Heart left ventricle (tissue), 16 donors: ENCODE results near the gene MAST3. TPM values are rescaled to one million over a fixed set of nuclear protein-coding genes. Genes with fewer than 3 reads are reported as not detected.

Experiments used
- ATAC-seq, 4 donors: fragments of 200-7000 bp; cut with Tn5 transposase; one replicate each; pipeline ENCODE4 v1.9.1; 2020 to 2022; ENCODE audit warnings: moderate library complexity in 4 of 4, mild to moderate bottlenecking in 3 of 4, moderate number of reproducible peaks in 1 of 4
- DNase-seq, 5 donors: peaks; one replicate each; pipeline ENCODE4 v3.0.0-alpha.2; 2020
- H3K27ac ChIP-seq, 12 donors: fragments of 200-600 bp; sonication (generic) in 4 of 12; one replicate each; pipeline versions ENCODE4 v1.5.0 to v1.8.0; 2016 to 2022; ENCODE audit warnings: mild to moderate bottlenecking in 2 of 12
- H3K27me3 ChIP-seq, 9 donors: fragments of 200-600 bp; sonication (generic) in 2 of 9; one replicate each; pipeline versions ENCODE4 v1.5.1 to v1.8.0; 2016 to 2022; ENCODE audit warnings: mild to moderate bottlenecking in 3 of 9
- H3K36me3 ChIP-seq, 9 donors: fragments of 200-600 bp; sonication (generic) in 2 of 9; one replicate each; pipeline versions ENCODE4 v1.5.0 to v1.8.0; 2018 to 2022; ENCODE audit warnings: mild to moderate bottlenecking in 2 of 9
- H3K4me1 ChIP-seq, 12 donors: fragments of 200-600 bp; sonication (generic) in 4 of 12; one replicate each; pipeline versions ENCODE4 v1.5.0 to v1.8.0; 2016 to 2022; ENCODE audit warnings: mild to moderate bottlenecking in 3 of 12
- H3K4me3 ChIP-seq, 12 donors: fragments of 200-600 bp; sonication (generic) in 4 of 12; one replicate each; pipeline versions ENCODE4 v1.5.0 to v1.8.0; 2017 to 2022; ENCODE audit warnings: mild to moderate bottlenecking in 9 of 12, moderate library complexity in 4 of 12
- H3K9me3 ChIP-seq, 12 donors: fragments of 200-600 bp; sonication (generic) in 4 of 12; one replicate each; pipeline versions ENCODE4 v1.5.0 to v1.8.0; 2016 to 2022; ENCODE audit warnings: mild to moderate bottlenecking in 1 of 12
- CTCF ChIP-seq, 12 donors: fragments of 200-600 bp; sonication (generic) in 4 of 12; IDR thresholded peaks; one replicate each; pipeline versions ENCODE4 v1.5.0 to v1.8.0; 2018 to 2022; ENCODE audit warnings: antibody characterized with exemption in 12 of 12, mild to moderate bottlenecking in 5 of 12
- POLR2A ChIP-seq, 2 donors: fragments of 450-650 bp; IDR thresholded peaks; one replicate each; pipeline ENCODE4 v1.6.1; 2017; ENCODE audit warnings: antibody characterized with exemption in 2 of 2, mild to moderate bottlenecking in 2 of 2, moderate library complexity in 2 of 2
- WGBS, 4 donors: extraction: QIAGEN DNeasy Blood & Tissue Kit in 2 of 4; methylation state at CpG; one replicate each; pipeline versions ENCODE4 v1.1.5 to v1.1.7; 2013 to 2018; 5-methylcytosine and 5-hydroxymethylcytosine counted together
- intact Hi-C, 10 donors: fragments of 100-400 bp; cut with DNase I; formaldehyde crosslinking; loops; one replicate each; pipeline versions ENCODE4 v1.11.1 to v1.14.2; 2022
- polyA plus RNA-seq, 2 donors: library from polyadenylated mRNA; stranded (reverse); fragments of 200-250 nt; gene quantifications; one replicate each; pipeline ENCODE4 v1.2.3, GENCODE V29; 2013
- total RNA-seq, 9 donors: library from RNA; depleted of rRNA in 2 of 9; stranded (reverse); fragments of >200 nt in 2 of 9; fragmentation: NEBNext Ultra II Directional in 3 of 9; extraction: Animal tissue kit (Norgen Biotek cat#: 25700) in 3 of 9; gene quantifications; one replicate each; pipeline versions ENCODE4 v1.1.0 to v1.2.4, GENCODE V29; 2016 to 2023
- donor health status: ischemic (EF 13 %, LVEDD 7.1; RV severe dilation, severe dysfunction).
- donor health status: healthy with polysubstance abuse.
- donor health status: DM: no; HTN: yes; CAD: no.
- donor health status: DM: no; HTN: no; CAD: no.
- donor health status: ischemic (EF 25% LVEDD 6.9; RV normal size, moderate dysfunction).
- donor health status: ischemic (EF 25% LVEDD 5.7; RV mildly dilated, moderate dysfunction).
- donor health status: healthy.
- donor health status: DM: yes; HTN: yes; CAD: no.
- donor health status: ischemic (EF 35%, LVEDD 5.7; RV mildly dilated, moderate dysfunction).
- donor health status: nonischemic (EF 11% LVEDD 7.7; RV severe dilation, severe dysfunction).
- donor health status: DM: yes; HTN: yes; CAD: no.
- donor health status: PGD.
- donor health status: ischemic (EF 29% LVEDD 5.4; RV normal size, mild dysfunction).
- donor health status: nonischemic (EF 23%, LVEDD 6.1; RV moderate dilation, normal function).

MAST3 gene
- total and polyA plus RNA-seq, 11 donors, result 1.5 to 9.8 (median 4.7) TPM

DNA sequence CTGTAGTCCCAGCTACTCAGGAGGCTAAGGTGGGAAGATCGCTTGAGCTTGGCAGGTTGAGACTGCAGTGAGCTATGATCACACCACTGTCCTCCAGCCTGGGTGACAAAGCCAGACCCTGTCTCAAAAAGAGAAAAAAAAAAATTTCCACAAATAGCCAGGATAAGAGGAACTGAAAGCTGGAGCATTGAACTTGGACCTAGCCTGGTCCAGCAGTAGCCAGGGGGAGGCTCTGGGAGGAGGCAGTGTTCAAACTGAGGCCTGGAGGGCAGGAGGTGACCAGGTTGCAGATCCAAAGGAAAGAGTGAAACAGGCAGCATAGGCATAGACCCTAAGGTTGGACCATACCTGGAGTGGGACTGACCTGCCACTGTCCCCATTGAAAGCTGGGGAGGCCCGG, 28.5 kb downstream of the MAST3 start:
- intact Hi-C loops, result no loop called here
- peaks cover 0 to 78% (median 17%) of the 10 kb centered on the region in 9 donors for H3K36me3 ChIP-seq
- no peaks in the 10 kb centered on the region for H3K9me3 ChIP-seq
- H3K4me3 ChIP-seq, result no peak overlapping the region
- no peaks in the 10 kb centered on the region for H3K27me3 ChIP-seq
- H3K27ac ChIP-seq, result no peak overlapping the region
- 63 to 99% (median 84%) methylated on average over 2 of the region's 2 CpGs for WGBS, 4 donors
- no peak for DNase-seq
- no peak for ATAC-seq
- no peak for TF ChIP-seq CTCF (IDR thresholded peaks at IDR 0.05)
- TF ChIP-seq POLR2A (IDR thresholded peaks at IDR 0.05), result no peak
- peaks cover 0 to 17% (median 0%) of the 10 kb centered on the region in 12 donors for H3K4me1 ChIP-seq

DNA sequence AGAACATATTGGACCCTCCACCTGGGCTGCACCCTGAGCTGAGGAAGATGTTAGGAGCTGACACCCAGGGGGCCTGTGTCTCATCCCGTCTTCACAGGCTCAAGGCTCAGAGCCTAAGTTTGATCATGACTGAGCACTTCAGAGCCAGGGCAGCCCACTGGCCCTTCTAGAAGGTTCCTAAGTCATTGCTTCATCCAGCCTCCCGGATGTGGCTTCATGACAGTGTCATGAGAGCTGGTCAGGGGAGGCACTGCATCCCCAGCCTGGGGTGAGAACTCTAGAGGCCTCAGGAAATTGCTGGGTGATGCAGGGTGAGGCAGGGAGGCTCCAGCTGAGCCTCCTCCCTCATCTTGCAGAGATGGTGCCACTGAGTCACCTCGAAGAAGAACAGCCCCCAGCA, 30.5 kb downstream of the MAST3 start:
- DNase-seq (no peak), ATAC-seq (no peak)
- Histone ChIP-seq H3K27me3 (no peaks in the 10 kb centered on the region), H3K36me3 (peaks cover 0 to 84% (median 32%) of the 10 kb centered on the region in 9 donors), H3K4me1 (peaks cover 0 to 17% (median 0%) of the 10 kb centered on the region in 12 donors), H3K4me3 (no peak overlapping the region), H3K27ac (peak overlapping the region in 1 of 12 donors; percentile 32), H3K9me3 (no peaks in the 10 kb centered on the region)
- TF ChIP-seq POLR2A (IDR thresholded peaks at IDR 0.05) (no peak), CTCF (IDR thresholded peaks at IDR 0.05) (no peak)
- intact Hi-C loops, result no loop called here
- WGBS, 4 donors, result 89 to 92% (median 90%) methylated on average over 2 to 3 of the region's 3 CpGs

GRCh38 chr19:18128805-18129204, 31.2 kb downstream of the MAST3 start:
- Histone ChIP-seq H3K27me3 (no peaks in the 10 kb centered on the region), H3K9me3 (no peaks in the 10 kb centered on the region), H3K27ac (no peak overlapping the region), H3K4me1 (peaks cover 0 to 13% (median 0%) of the 10 kb centered on the region in 12 donors), H3K36me3 (peaks cover 0 to 84% (median 32%) of the 10 kb centered on the region in 9 donors), H3K4me3 (no peak overlapping the region)
- 93 to 97% (median 96%) methylated on average over 12 of the region's 12 CpGs for WGBS, 4 donors
- intact Hi-C loops, result no loop called here
- TF ChIP-seq CTCF (IDR thresholded peaks at IDR 0.05) (no peak), POLR2A (IDR thresholded peaks at IDR 0.05) (no peak)
- ATAC-seq (no peak), DNase-seq (no peak)

DNA sequence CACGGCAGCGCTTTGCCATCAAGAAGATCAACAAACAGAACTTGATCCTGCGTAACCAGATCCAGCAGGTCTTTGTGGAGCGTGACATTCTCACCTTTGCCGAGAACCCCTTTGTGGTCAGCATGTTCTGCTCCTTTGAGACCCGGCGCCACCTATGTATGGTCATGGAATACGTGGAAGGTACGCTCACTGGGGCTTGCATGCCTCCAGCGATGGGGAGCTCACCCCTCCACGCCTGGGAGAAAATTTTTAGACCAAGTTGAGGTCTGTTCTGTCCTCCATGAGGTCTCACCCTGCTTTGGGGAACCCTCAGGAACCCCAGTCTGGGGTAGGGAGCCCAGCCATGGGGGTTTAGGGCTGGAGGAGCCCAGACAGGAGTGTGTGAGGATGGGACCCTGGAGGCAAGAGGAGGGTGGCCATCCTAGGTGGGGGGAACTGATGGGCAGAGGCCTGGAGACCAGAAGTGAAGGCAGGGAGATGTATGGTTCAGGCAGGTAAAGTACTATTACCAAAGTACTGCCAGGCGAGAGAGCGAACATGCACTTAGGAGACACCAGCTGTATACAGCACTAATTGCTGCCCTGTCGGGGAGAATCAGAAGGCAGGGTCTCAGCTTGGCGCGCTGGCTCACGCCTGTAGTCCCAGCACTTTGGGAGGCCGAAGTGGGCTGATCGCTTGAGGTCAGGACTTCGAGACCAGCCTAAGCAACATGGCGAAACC, 33.1 kb downstream of the MAST3 start:
- 93 to 97% (median 94%) methylated on average over 19 to 21 of the region's 21 CpGs for WGBS, 4 donors

More for the DNA sequence above, 33.1 kb downstream of the MAST3 start:
- Histone ChIP-seq H3K27ac (no peak overlapping the region), H3K36me3 (peaks cover 0 to 86% (median 34%) of the 10 kb centered on the region in 9 donors), H3K9me3 (no peaks in the 10 kb centered on the region), H3K4me3 (no peak overlapping the region), H3K4me1 (peaks cover 0 to 13% (median 0%) of the 10 kb centered on the region in 12 donors), H3K27me3 (no peaks in the 10 kb centered on the region)
- no peak for ATAC-seq
- TF ChIP-seq CTCF (IDR thresholded peaks at IDR 0.05) (no peak), POLR2A (IDR thresholded peaks at IDR 0.05) (no peak)
- intact Hi-C loops, result no loop called here
- DNase-seq, result no peak
